ENCODE measurements around the gene COLEC11. TPM values are rescaled to one million over a fixed set of nuclear protein-coding genes. Genes with fewer than 3 reads are reported as not detected.
"Not testable (repeated sequence)": the region's sequence is repeated elsewhere in the genome, so short reads cannot be mapped to it uniquely, and the experiment has no call there.

Gene COLEC11
- total and polyA plus RNA-seq, 8 donors: 0.84 to 7.1 (median 4.3) TPM

- peaks cover 6 to 22% of the 10 kb centered on the region in 2 donors for H3K4me1 ChIP-seq
- peaks cover 0 to 41% of the 10 kb centered on the region in 2 donors for H3K36me3 ChIP-seq
- no peaks in the 10 kb centered on the region for H3K27me3 ChIP-seq
- ATAC-seq (peak; percentile 35), DNase-seq (no peak)
- TF ChIP-seq CTCF (IDR thresholded peaks at IDR 0.05): no peak
- intact Hi-C loops (cut with DNase I): no loop called here
- peak overlapping the region; percentile 84 to 93 for H3K27ac ChIP-seq
- no peaks in the 10 kb centered on the region for H3K9me3 ChIP-seq
- H3K4me3 ChIP-seq: peak overlapping the region; percentile 95 to 96
Measured at GRCh38 chr2:3557639-3558204, 37.2 kb upstream of the COLEC11 start.

- no peaks in the 10 kb centered on the region for H3K27me3 ChIP-seq
- peak; percentile 97 to 99 (median 98) for DNase-seq
- H3K4me3 ChIP-seq: peak within 1 kb of the TSS; percentile 95 to 96
- ATAC-seq: peak; percentile 99
- TF ChIP-seq CTCF (IDR thresholded peaks at IDR 0.05): no peak
- peaks cover 6 to 22% of the 10 kb centered on the region in 2 donors for H3K4me1 ChIP-seq
- intact Hi-C loops (cut with DNase I): no loop called here
- peaks cover 0 to 34% of the 10 kb centered on the region in 2 donors for H3K36me3 ChIP-seq
- peak within 1 kb of the TSS; percentile 84 to 93 for H3K27ac ChIP-seq
- no peaks in the 10 kb centered on the region for H3K9me3 ChIP-seq
Measured at GRCh38 chr2:3558205-3559014, 36.5 kb upstream of the COLEC11 start, which contains the start of gene RNASEH1. TSS of gene RNASEH1 (minus strand) at chr2:3558333. CDS start at chr2:3558260, 73 bp downstream.

GRCh38 chr2:3563521-3563976, 31.4 kb upstream of the COLEC11 start:
- ATAC-seq: no peak

GRCh38 chr2:3565117-3565516, 29.8 kb upstream of the COLEC11 start:
- Histone ChIP-seq H3K4me3 (no peak overlapping the region), H3K27me3 (no peaks in the 10 kb centered on the region), H3K4me1 (no peaks in the 10 kb centered on the region), H3K9me3 (no peaks in the 10 kb centered on the region), H3K27ac (no peak overlapping the region), H3K36me3 (no peaks in the 10 kb centered on the region)
- no peak for TF ChIP-seq CTCF (IDR thresholded peaks at IDR 0.05)
- ATAC-seq (no peak), DNase-seq (no peak)
- intact Hi-C loops (cut with DNase I): no loop called here

More at GRCh38 chr2:3563521-3563976, 31.4 kb upstream of the COLEC11 start:
- H3K9me3 ChIP-seq: no peaks in the 10 kb centered on the region
- no peak overlapping the region for H3K4me3 ChIP-seq
- peaks cover 0 to 9% of the 10 kb centered on the region in 2 donors for H3K4me1 ChIP-seq
- no peak for TF ChIP-seq CTCF (IDR thresholded peaks at IDR 0.05)
- no peak overlapping the region for H3K27ac ChIP-seq
- DNase-seq: no peak
- H3K36me3 ChIP-seq: no peaks in the 10 kb centered on the region
- intact Hi-C loops (cut with DNase I): no loop called here
- H3K27me3 ChIP-seq: no peaks in the 10 kb centered on the region

GRCh38 chr2:3566806-3567205, 28.1 kb upstream of the COLEC11 start:
- no peak for DNase-seq
- ATAC-seq: no peak
- no peak overlapping the region for H3K27ac ChIP-seq
- H3K36me3 ChIP-seq: no peaks in the 10 kb centered on the region
- intact Hi-C loops (cut with DNase I): no loop called here
- no peak for TF ChIP-seq CTCF (IDR thresholded peaks at IDR 0.05)
- H3K27me3 ChIP-seq: no peaks in the 10 kb centered on the region
- H3K4me3 ChIP-seq: no peak overlapping the region
- no peaks in the 10 kb centered on the region for H3K4me1 ChIP-seq
- no peaks in the 10 kb centered on the region for H3K9me3 ChIP-seq

- H3K27me3 ChIP-seq; H3K9me3 ChIP-seq; DNase-seq; H3K27ac ChIP-seq; H3K36me3 ChIP-seq; H3K4me1 ChIP-seq; ATAC-seq; H3K4me3 ChIP-seq; intact Hi-C loops (cut with DNase I): not testable (repeated sequence)
Measured at GRCh38 chr2:3569656-3570055, 25.3 kb upstream of the COLEC11 start.

Data from left lung (tissue), 10 donors.